WTC11 (cell line): ENCODE results near the gene DUSP2. TPM values are rescaled to one million over a fixed set of nuclear protein-coding genes. Genes with fewer than 3 reads are reported as not detected.

Source experiments
- ATAC-seq: fragments of 200-7000 bp; cut with Tn5 transposase; 2 replicates; pipeline ENCODE4 v1.10.0; 2021; ENCODE audit warnings: mild to moderate bottlenecking, moderate library complexity
- CTCF ChIA-PET: fragments of 300-600 bp; sonication (Branson Sonifier 250); formaldehyde crosslinking; loops from one replicate; lab custom pipeline; 2021; ENCODE audit warnings: antibody characterized with exemption; lab: Charles Lee
- POLR2A ChIA-PET: fragments of 350-600 bp; sonication (Branson Sonifier 250); formaldehyde crosslinking; loops from one replicate; lab custom pipeline; 2021; ENCODE audit warnings: antibody characterized with exemption; lab: Charles Lee
- DNase-seq: peaks from one replicate; pipeline ENCODE4 v3.0.0; 2021; ENCODE audit warnings: low spot score
- H3K27ac Mint-ChIP-seq: 2 replicates; pipeline ENCODE4 v1.8.0; 2021; ENCODE audit warnings: mixed read lengths
- H3K27me3 Mint-ChIP-seq: 2 replicates; pipeline ENCODE4 v1.8.0; 2021; ENCODE audit warnings: low read depth, mild to moderate bottlenecking, moderate library complexity, mixed read lengths
- H3K36me3 Mint-ChIP-seq: 2 replicates; pipeline ENCODE4 v1.8.0; 2021; ENCODE audit warnings: mixed read lengths
- H3K4me1 Mint-ChIP-seq: 2 replicates; pipeline ENCODE4 v1.8.0; 2022; ENCODE audit warnings: mixed read lengths
- H3K4me3 Mint-ChIP-seq: 2 replicates; pipeline ENCODE4 v1.8.0; 2021; ENCODE audit warnings: mild to moderate bottlenecking, moderate library complexity, mixed read lengths
- H3K9me3 Mint-ChIP-seq: 2 replicates; pipeline ENCODE4 v1.8.0; 2021; ENCODE audit warnings: mixed read lengths
- ATF6 ChIP-seq: sonication (generic); formaldehyde crosslinking; IDR thresholded peaks from 2 replicates; pipeline ENCODE4 v1.8.1; 2023; ENCODE audit warnings: mild to moderate bottlenecking, missing genetic modification reagents
- E2F1 ChIP-seq: sonication (generic); formaldehyde crosslinking; IDR thresholded peaks from 2 replicates; pipeline ENCODE4 v1.8.0; 2022; ENCODE audit warnings: mild to moderate bottlenecking, missing genetic modification reagents
- GABPB1 ChIP-seq: sonication (generic); formaldehyde crosslinking; IDR thresholded peaks from 2 replicates; pipeline ENCODE4 v1.8.1; 2023; ENCODE audit warnings: mild to moderate bottlenecking, missing genetic modification reagents
- HMGA2 ChIP-seq: fragments of 250-450 bp; sonication (Bioruptor Pico); IDR thresholded peaks from 2 replicates; pipeline ENCODE4 v1.4.0; 2021; ENCODE audit warnings: mild to moderate bottlenecking, moderate library complexity
- MAX ChIP-seq: sonication (generic); formaldehyde crosslinking; IDR thresholded peaks from 2 replicates; pipeline ENCODE4 v1.8.0; 2022; ENCODE audit warnings: mild to moderate bottlenecking, missing genetic modification reagents
- SOX15 ChIP-seq: fragments of 250-450 bp; sonication (Bioruptor Pico); IDR thresholded peaks from 2 replicates; pipeline ENCODE4 v1.9.0; 2021; ENCODE audit warnings: mild to moderate bottlenecking
- TEAD4 ChIP-seq: sonication (generic); formaldehyde crosslinking; IDR thresholded peaks from 2 replicates; pipeline ENCODE4 v1.8.0; 2022; ENCODE audit warnings: mild to moderate bottlenecking, missing genetic modification reagents
- ZBTB43 ChIP-seq: sonication (generic); formaldehyde crosslinking; IDR thresholded peaks from 2 replicates; pipeline ENCODE4 v1.8.1; 2023; ENCODE audit warnings: mild to moderate bottlenecking, missing genetic modification reagents
- ZNF317 ChIP-seq: sonication (generic); formaldehyde crosslinking; IDR thresholded peaks from 2 replicates; pipeline ENCODE4 v1.8.1; 2023; ENCODE audit warnings: low read depth, mild to moderate bottlenecking, moderate library complexity, missing genetic modification reagents, borderline replicate concordance
- total RNA-seq: library from RNA; stranded (reverse); gene quantifications from 3 replicates; pipeline ENCODE4 v1.2.3, GENCODE V29; 2021
- TF ChIP-seq, protein P1 (sequence below): fragments of 250-450 bp; sonication (Bioruptor Pico); conservative IDR thresholded peaks from 2 replicates; pipeline ENCODE4 v1.9.0; 2021; ENCODE audit warnings: mild to moderate bottlenecking
- TF ChIP-seq, protein P2 (sequence below): sonication (generic); formaldehyde crosslinking; IDR thresholded peaks from 2 replicates; pipeline ENCODE4 v1.8.1; 2023; ENCODE audit warnings: mild to moderate bottlenecking, missing genetic modification reagents, moderate library complexity

Gene DUSP2
- total RNA-seq, 1 experiment from 2014 or later = 4.7 TPM

DNA sequence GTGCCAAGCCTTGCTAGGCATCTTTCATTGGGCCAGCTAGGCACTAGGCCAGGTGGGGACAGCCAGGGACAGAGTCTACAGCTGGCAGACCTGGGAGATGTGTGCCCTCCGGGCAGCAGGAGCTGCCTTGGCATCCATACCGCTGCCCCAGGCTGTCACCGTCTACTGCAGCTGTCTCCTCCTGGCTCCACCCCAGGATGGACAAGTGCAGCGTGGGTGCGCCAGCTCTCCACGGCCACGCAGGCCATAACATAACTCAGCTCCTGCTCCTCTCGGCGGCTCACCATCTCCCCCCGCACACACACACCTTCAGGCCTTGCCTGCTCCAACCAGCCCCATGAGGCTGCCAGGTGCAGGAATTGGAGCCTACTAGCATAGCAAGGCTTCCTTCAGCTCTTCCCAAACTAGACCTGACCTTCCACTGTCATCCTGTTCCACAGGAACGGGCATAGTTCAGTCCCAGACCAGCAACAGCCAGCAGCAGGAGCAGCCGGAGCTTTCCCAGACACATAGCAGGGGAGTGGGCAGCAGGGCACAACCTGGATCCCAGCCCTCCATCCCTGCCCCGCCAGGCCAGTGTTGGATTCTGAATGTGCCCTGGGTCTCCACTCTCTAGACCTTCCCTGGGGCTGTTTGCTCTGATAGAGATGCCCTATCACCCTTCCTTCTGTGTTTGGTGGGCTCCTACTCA lies 26.4 kb downstream of the DUSP2 start (continued):
- TF ChIP-seq, protein P1, sequence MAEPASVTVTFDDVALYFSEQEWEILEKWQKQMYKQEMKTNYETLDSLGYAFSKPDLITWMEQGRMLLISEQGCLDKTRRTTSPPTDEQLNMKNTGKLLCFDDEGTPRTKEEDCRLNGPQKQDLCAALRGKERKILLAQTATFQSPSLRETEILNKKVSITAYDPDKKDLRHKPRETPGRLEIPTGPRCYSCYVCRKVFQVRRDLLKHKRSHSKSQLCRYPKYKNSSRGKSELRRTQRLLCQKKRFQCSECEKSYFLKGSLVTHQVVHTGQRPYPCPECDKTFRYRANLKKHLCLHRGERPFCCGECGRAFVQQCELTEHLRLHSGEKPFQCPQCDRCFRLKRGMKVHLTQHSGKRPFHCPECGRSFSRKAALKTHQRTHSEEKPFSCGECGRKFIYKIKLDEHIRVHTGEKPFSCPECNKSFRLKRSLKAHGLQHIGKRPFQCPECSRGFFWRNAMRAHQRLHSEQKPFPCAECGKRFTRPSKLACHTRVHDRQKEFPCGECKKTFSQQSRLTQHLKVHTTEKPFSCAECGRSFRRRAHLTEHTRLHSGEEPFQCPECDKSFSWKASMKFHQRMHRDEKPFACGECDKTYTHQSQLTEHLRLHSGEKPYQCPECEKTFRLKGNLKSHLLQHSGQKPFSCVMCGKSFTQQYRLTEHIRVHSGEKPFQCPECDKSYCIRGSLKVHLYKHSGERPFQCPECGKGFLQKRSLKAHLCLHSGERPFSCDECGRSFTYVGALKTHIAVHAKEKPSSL (CRISPR knock-in tag) = no peak
- no peak for TF ChIP-seq TEAD4 (CRISPR knock-in tag)
- TF ChIP-seq, all 79 proteins: peak for 0

DNA sequence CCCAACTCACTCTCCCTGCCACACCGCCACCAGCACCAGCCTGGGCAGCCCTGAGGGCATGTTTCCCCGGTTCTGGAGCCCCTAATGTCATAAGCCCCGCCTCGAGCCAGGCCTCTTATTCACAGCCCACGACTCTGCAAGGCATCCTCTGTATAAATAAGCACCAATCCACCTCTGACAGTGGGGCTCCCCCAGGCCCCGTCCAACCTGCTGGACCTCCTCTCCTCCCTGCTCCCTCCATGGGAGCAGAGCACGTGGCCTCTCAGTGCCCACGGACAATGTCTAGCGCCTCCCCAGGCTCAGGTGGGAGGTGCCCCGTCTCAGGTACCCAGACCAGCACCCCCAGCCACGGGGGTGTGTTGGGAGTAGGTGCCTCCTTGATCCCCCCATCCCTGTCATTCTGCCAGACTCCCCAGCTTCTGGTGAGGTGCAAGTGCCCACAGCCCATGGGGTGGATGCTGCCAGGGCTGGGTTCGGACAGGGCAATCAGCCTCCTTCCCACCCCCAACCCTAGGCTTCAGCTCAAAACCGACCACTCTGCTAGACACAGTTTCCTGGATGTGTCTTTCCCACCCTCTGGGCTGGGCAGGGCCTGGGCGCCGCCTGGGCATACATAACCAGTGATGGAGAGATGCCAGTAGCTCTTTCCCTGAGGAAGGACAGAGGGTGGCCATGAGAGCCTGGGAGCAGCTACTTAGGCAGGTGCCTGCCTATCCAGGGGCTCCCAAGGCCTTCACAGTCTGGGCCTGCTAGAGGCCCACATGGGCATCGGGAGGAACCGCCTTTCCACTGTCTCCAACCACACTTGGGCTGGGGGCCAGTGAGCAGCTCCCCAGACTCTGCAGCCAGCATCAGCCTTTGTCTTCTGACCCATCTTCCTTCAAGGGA lies 27.3 kb downstream of the DUSP2 start:
- Mint-ChIP-seq H3K4me3 (peak overlapping the region; percentile 59), H3K27me3 (peaks cover 40% of the 10 kb centered on the region), H3K9me3 (no peaks in the 10 kb centered on the region), H3K36me3 (no peaks in the 10 kb centered on the region), H3K4me1 (peaks cover 26% of the 10 kb centered on the region)
- TF ChIP-seq ATF6 (CRISPR knock-in tag) = no peak
- TF ChIP-seq HMGA2 (CRISPR knock-in tag) = no peak
- TF ChIP-seq E2F1 (CRISPR knock-in tag) = no peak
- TF ChIP-seq MAX (CRISPR knock-in tag) = peak; percentile 47; the same call in 1 of the 2 replicates
- TF ChIP-seq GABPB1 (CRISPR knock-in tag) = no peak
- TF ChIP-seq SOX15 (CRISPR knock-in tag) = no peak
- no peak for TF ChIP-seq ZBTB43 (CRISPR knock-in tag)
- TF ChIP-seq, protein P2, sequence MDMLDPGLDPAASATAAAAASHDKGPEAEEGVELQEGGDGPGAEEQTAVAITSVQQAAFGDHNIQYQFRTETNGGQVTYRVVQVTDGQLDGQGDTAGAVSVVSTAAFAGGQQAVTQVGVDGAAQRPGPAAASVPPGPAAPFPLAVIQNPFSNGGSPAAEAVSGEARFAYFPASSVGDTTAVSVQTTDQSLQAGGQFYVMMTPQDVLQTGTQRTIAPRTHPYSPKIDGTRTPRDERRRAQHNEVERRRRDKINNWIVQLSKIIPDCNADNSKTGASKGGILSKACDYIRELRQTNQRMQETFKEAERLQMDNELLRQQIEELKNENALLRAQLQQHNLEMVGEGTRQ = peak; percentile 65
- TF ChIP-seq ZNF317 (CRISPR knock-in tag) = no peak
- TF ChIP-seq, all 79 proteins: peak for 2
- DNase-seq = peak; percentile 39
- ChIA-PET CTCF (interaction anchor here (0.6 to 4.3 kb wide), 21 partner anchors 10 to 126 kb away, joined by 3 to 49 read pairs (median 7); partner anchors contain the start of genes ANKRD36C, ASTL and STARD7), POLR2A (no interaction called here)
- ATAC-seq = no peak
- H3K27ac Mint-ChIP-seq = no peak overlapping the region
